ENCODE data around the gene SLC16A6. TPM values are rescaled to one million over a fixed set of nuclear protein-coding genes. Genes with fewer than 3 reads are reported as not detected.
"Not testable (repeated sequence)": the region's sequence is repeated elsewhere in the genome, so short reads cannot be mapped to it uniquely, and the experiment has no call there.

SLC16A6 gene
- total RNA-seq = 10 to 100 TPM in 1 of 7 donors, 1 to 10 TPM in 3, under 1 TPM in 3; 0.46 to 11.3 (median 1.4) TPM
- 1 to 10 TPM in 1 of 2 donors, under 1 TPM in 1; 0.12 to 1.1 TPM for polyA plus RNA-seq
- long read RNA-seq, donor 1, partial matches to known transcripts = 0 of 5 reads
- long read RNA-seq, donor 1, other reads (novel, unspliced or antisense) = 2 of 5 reads
- long read RNA-seq, donor 2 = 0 reads
- long read RNA-seq, donor 3 = 0 reads

- Histone ChIP-seq H3K36me3 (no peaks in the 10 kb centered on the region), H3K9me3 (no peaks in the 10 kb centered on the region), H3K4me3 (peak within 1 kb of the TSS; percentile 47), H3K27me3 (no peaks in the 10 kb centered on the region), H3K4me1 (ENCODE audit: insufficient read depth) (peaks cover 5% of the 10 kb centered on the region), H3K27ac (peak within 1 kb of the TSS; percentile 60 to 75)
- WGBS, 3 donors = 0 to 1% (median 1%) methylated on average over 18 to 96 of the region's 96 CpGs
- TF ChIP-seq CTCF (IDR thresholded peaks at IDR 0.05) = no peak
- TF ChIP-seq POLR2A (IDR thresholded peaks at IDR 0.05) = no peak
- no peak for TF ChIP-seq EP300 (IDR thresholded peaks at IDR 0.05)
- DNase-seq = peak; percentile 57 to 81 (median 71)
- intact Hi-C loops (cut with DNase I) = no loop called here
These were observed at the start of gene SLC16A6, which contains the start of gene ARSG for GRCh38 chr17:68290955-68291835. TSS of gene SLC16A6 (minus strand) at chr17:68291127. CDS start at chr17:68278320, 12,807 bp downstream. TSS of gene ARSG (plus strand) at chr17:68291495. CDS start at chr17:68307494, 15,999 bp downstream.

- Histone ChIP-seq H3K4me3 (no peak overlapping the region), H3K27me3 (no peaks in the 10 kb centered on the region), H3K27ac (no peak overlapping the region), H3K9me3 (no peaks in the 10 kb centered on the region), H3K4me1 (ENCODE audit: insufficient read depth) (no peaks in the 10 kb centered on the region), H3K36me3 (no peaks in the 10 kb centered on the region)
- DNase-seq = no peak
- TF ChIP-seq CTCF (IDR thresholded peaks at IDR 0.05) (no peak), EP300 (IDR thresholded peaks at IDR 0.05) (no peak), POLR2A (IDR thresholded peaks at IDR 0.05) (no peak)
- 95% methylated on average over 9 of the region's 9 CpGs for WGBS, 3 donors
- intact Hi-C loops (cut with DNase I) = no loop called here
These were observed 43.5 kb upstream of the SLC16A6 start for GRCh38 chr17:68334393-68334792.

GRCh38 chr17:68331932-68332331 is 41.0 kb upstream of the SLC16A6 start:
- WGBS, 3 donors = 94 to 96% (median 95%) methylated on average over 12 of the region's 12 CpGs
- H3K4me1 ChIP-seq (ENCODE audit: insufficient read depth); H3K27ac ChIP-seq; H3K36me3 ChIP-seq; H3K9me3 ChIP-seq; H3K27me3 ChIP-seq; intact Hi-C loops (cut with DNase I); DNase-seq; H3K4me3 ChIP-seq: not testable (repeated sequence)

GRCh38 chr17:68329331-68329730 is 38.4 kb upstream of the SLC16A6 start:
- H3K4me1 ChIP-seq (ENCODE audit: insufficient read depth) = no peaks in the 10 kb centered on the region

More at GRCh38 chr17:68329331-68329730, 38.4 kb upstream of the SLC16A6 start:
- no peak overlapping the region for H3K27ac ChIP-seq
- intact Hi-C loops (cut with DNase I) = no loop called here
- 83 to 95% (median 89%) methylated on average over 7 of the region's 7 CpGs for WGBS, 3 donors
- TF ChIP-seq POLR2A (IDR thresholded peaks at IDR 0.05) (no peak), CTCF (IDR thresholded peaks at IDR 0.05) (no peak), EP300 (IDR thresholded peaks at IDR 0.05) (no peak)
- no peak for DNase-seq
- H3K36me3 ChIP-seq = no peaks in the 10 kb centered on the region
- no peak overlapping the region for H3K4me3 ChIP-seq
- H3K9me3 ChIP-seq = no peaks in the 10 kb centered on the region
- H3K27me3 ChIP-seq = no peaks in the 10 kb centered on the region
